Astrocyte of the hippocampus (primary cell): Measurements from ENCODE around the gene KIF17.

ENCODE experiments used
- DNase-seq: peaks from one replicate; pipeline ENCODE4 v3.0.0; 2011; ENCODE audit warnings: low read depth, low spot score

Gene KIF17

DNA sequence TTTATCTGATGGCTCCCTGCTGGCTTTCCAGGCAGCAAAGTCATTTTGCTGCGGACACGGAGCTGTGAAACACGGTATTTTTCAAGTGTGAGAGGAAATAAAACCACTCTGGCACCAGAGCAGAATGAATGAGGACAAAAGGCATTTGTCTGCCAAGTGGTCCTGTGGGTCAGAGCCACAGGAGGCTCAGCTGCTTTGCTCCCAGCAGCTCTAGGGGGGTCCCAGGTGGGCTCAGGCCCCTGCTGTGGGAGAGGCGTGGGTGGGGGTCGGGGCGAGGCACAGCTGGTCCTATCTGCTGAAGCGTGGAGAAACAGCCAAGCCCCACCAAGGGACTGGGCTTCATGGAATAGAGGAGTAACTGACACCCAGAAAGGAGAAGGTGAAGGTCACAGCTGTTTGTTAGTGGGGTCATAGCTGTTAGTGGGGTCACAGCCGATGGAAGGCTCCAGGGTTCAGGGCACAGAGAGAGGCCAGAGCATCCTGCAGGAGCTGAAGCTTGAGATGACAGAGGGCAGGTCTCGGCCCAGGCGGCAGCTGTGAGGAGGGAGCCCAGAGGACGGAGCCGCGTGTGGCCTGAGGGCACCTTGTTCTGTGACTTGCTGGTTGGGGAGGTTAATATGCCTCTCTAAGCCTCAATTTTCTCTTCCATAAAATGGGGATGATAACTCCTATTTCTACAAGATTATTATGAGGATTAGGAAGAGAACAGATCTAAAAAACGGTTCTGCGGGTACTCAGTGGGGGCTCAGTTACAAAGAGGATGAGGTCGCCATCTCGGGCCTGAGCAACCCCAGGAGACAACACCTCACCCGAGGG, 7.1 kb downstream of the KIF17 start:
- no peak for DNase-seq

DNA sequence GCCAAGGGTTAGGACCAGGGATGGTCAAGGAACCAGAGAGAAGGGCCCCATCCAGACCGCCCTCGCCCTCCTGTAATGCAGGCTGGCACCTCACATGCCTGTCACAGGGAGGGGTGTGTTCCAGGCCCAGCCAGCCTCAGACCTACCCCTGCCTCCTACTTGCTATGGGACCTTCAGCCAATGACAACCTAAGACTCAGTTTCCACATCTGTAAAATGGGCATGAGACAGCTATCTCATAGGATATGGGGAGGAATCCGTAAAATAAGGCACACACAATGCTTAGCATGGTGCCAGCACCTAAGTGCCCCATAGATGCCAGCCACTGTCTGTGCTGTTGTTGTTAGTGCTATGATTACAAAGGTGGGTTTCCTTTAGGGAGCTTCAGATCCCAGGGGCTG, 7.9 kb downstream of the KIF17 start:
- no peak for DNase-seq

DNA sequence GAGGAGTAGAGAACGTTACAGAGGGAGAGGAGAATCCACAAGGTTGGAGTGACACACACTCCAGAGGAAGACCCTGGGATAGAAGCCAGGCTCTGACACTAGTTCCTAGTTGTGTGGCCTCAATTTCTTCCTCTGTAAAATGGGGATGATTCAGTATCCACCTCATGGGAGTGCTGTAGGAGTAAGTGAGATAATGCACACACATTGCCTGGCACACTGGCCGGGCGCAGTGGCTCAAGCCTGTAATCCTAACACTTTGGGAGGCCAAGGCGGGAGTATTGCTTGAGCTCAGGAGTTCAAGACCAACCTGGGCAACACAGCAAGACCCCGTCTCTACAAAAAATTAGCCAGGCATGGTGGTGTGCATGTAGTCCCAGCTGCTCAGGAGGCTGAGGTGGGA, 8.9 kb downstream of the KIF17 start:
- DNase-seq = no peak

DNA sequence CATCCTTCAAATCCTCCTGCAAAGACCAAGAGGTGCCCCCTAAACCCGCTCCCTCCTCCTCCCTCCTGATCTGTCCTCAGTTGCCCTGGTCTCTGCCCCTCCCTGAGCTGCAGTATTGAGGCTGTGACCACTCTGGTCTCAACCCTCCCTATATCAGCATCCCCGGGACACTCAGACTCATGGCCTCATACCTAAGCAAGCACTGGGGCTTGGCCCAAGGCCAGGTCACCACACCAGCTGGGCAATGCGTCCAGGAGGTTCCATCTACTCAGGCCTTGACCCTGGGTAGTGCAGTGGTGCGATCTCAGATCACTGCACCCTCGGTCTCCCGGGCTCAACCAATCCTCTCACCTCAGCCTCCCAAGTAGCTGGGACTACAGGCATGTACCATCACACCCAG, 9.8 kb downstream of the KIF17 start:
- no peak for DNase-seq

DNA sequence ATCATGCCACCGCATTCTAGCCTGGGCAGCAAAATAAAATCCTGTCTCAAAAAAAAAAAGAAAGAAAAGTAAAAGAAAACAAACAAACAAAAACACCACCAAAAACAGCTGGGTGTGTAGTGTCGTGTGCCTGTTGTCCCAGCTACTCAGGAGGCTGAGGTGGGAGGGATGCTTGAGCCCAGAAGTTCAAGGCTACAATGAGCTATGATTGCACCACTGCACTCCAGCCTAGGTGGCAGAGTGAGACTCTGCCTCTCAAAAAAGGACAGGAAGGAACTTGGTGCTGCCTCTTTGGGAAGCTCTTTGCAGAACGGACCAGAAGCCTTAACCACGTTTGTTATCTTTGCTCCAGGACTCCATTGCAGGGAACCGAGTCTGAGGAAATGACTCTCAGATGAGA, 11.0 kb downstream of the KIF17 start:
- DNase-seq = no peak

DNA sequence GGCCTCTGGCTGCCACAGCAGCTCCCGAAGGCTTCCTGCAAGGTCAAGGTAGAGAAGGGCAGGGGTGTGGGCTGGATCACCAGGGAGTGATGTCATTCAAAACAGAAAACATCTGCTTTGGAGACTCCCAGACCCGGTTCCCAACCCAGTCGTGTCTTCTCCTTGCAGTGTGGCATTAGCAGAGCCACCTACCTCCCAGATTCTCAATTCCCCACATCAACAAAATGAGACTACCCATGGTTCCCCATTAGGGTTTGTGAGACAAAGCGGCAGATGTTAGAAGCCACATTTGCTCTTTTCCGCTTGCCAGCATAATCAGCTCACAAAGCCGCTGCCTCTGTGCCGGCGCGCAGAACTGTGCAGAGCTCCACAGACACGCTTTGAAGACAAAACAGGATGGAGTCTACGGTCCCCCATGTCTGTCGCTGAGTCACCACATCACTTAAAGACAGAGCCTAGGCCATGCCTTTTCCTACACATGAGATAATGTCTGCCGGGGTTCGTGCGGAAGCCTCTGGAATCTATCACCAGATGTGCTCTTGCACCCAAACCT, 12.5 kb downstream of the KIF17 start:
- no peak for DNase-seq

DNA sequence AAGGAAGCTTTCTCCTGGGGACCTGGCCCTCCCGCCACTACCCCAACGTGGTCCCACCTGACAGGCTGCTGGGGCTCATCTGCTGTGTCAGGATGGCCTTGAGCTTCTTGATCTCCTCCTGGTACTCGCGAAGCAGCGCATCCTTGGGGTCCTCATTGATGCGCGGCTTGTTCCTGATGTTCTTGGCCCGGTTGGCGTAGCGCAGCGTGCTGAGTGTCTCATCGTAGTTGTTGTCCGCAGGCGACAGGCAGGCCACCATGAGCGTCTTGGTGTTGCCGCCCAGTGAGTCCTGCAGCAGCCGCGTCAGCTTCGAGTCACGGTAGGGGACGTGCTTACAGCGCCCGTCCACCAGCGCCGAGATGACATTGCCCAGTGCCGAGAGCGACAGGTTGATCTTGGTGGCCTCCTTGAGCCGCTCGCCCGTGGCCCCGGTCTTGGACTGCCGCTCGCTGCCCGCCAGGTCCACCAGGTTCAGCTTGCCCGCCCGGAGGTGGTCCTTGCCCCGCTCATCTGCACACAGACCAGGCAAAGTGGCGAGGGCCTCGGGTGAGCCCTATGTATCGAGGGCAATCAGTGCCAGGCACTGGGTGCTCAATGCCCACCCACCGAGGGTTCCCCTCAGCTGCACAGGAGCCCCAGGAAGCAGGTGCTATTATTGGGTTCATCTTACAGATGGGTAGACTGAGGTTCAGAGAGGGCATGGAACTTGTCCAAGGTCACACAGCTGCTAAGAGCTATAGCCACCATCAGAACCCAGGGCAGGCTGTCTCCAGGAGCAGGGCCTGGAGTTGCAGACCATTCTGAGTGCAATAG, 13.2 kb downstream of the KIF17 start:
- no peak for DNase-seq

DNA sequence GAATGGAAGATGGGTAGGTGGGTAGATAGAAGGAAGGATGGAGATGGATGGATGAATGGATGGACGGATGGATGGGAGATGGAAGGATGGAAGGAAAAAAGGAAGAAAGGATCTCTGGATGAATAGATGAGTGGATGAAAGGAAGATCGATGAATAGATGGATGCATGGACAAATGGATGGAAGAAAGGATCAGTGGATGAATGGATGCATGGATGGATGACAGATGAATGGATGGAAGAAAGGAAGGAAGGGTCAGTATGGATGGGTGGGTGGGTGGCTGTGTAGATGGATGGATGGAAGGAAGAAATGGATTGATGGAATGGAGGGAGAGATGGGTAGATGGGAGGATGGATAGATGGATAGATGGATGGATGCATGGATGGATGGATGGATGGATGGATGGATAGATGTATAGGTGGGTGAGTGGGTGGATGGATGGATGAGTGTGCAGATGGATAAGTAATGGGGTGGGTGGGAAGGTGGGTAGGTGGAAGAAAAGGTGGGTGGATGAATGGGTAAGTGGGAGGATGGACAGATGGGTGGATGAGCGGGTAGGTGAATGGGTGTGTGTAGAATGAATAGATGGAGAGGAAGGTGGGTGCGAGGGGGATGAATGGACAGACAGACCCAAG, 14.6 kb downstream of the KIF17 start:
- DNase-seq = no peak

DNA sequence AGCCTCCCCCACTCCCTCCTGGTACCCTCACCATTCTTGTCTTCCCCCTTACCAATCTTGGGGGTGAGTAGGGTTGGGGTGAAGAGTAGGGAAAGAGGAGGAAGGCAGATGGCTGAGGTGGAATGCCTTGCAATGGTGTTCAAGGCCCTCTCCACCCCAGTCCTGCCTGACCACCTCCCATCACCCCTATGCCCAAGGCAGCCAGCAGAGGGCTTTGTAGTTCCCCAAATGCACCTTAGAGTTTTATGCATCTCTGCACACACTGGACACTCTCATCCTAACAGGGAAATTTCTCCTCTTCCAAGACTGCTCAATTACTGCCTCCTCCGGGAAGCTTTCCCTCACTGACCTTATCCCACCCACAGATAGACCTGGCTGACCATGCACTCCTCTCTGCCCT, 15.4 kb downstream of the KIF17 start:
- peak; percentile 37 for DNase-seq

DNA sequence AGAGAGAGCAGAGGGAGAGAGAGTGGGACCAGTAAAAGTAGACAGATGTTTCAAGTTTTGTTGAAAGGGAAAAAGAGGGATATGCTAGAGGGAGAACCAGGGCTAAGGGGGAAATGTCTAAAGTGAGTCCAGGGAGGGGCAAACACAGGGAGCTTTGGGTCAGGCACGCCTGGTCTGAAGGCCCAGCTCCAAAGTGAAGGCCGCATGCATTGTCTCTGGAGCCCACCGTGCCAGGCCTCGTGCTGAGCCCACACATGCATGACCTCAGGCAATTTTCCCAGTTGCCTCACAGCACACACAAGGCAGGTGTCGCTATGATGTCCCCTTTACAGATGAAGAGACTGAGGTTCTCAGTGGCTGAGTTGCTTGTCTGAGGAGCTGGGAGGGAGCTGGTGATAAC, 16.0 kb downstream of the KIF17 start:
- DNase-seq = no peak

DNA sequence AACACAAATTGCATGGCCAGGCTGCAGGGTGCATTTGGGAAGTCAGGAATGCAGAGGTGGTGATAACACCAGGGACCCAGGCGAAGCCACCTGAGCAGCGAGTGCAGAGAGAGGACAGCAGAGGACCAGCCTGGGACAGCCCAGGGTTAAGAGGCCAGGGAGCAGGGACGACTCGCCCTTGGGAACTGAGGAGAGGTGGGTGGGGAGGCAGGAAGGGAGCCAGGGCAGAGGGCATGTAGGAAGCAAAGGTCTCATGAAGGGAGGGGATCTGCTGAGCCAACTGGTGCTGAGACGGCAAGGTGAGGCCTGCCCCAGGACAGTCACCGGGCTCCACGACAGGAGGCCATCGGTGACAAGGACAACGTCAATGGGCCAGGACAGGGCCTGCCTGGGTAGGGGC, 16.4 kb downstream of the KIF17 start:
- DNase-seq = no peak

DNA sequence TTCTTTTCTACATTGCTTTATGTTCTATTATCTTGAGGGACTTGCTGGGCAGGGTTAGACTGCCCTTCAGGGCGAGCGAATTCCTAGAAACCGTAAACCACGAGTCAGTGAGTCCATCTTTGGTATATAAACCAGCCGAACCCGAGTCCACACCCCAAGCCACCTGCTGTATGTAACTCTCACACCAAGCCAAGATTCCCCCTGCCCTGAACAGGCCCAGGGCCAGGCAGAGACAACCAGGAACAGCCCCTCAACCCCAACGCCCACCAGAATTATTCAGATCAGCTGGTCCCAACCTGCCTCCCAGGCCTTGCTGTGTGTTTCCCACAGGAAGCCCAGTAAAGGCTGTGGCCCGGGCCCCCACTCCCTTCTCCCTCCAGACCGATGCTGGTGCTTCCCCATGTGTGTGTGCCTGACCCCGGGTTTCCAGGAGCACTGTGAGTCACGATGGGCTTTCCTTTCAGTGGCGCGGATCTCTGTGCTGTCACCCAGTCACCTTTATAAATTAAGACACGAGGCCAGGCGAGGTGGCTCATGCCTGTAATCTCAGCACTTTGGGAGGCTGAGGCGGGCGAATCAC, 17.1 kb downstream of the KIF17 start:
- DNase-seq = no peak

DNA sequence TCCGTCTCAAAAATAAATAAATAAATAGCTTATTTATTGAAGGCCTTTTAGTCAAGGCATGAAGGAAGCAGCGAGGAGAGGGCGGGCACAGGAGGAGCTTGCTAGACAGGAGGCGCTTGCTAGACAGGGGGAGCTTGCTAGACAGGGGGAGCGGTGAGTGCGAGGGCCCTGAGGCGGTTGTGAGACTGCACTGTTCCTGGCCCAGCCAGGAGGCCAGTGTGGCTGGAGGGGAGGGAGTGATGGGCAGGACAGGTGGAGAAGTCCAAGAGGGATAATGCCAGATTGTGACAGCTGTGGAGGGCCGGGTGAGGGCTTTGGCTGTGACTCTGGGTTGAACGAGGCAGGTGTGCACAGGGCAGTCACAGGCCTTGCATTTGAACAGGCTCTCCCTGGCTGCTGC, 18.2 kb downstream of the KIF17 start:
- DNase-seq = no peak

DNA sequence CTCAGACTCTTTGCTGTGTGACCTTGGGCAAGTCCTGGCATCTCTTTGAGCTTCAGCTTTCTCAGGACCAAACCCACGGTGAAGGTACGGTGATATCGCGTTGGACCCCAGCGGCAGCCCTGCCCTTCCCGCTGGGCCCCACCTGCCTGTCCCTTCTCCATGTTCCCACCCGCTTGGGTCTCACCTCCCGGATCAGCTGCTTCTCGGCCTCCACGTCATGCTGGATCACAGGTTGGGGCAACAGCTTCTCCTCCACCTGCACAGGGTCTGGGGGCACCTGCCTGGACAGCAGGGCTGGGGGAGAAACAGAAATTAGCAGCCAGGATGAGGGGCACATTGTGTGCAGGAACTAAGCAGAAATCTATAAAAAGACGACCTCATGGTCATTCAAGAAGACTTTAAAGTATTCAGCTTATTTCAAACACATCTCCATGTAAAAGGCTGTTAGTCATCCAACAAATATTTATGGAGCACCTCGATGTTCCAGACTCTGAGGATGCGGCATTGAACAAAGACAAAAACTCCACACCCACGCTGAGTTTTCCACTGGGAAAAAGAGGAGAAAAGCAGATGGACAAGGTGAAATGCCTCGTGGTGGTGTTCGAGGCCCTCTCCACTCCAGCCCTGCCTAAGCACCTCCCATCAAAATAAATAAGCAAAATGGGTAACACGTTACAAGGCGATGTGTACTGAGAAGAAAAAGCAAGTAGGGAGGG, 19.5 kb downstream of the KIF17 start:
- peak; percentile 76 for DNase-seq

DNA sequence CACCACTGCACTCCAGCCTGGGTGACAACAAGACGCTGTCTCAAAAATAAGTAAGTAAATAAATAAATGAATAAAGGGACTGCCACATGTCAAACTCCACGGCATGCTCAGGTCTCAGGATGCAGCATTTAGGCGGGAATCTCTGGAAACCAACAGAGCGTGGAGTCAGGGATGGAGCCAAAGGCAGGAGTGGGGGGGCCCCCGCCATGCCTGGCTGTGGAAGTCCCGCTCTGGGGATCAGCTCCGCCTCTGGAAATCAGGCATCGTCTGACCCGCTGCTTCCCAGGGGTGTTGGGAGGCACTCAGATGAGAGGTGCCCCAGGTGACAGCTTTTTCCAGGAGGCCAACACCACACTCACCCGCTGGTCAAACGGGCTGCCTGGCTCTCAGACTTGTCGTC, 20.2 kb downstream of the KIF17 start:
- DNase-seq = no peak

DNA sequence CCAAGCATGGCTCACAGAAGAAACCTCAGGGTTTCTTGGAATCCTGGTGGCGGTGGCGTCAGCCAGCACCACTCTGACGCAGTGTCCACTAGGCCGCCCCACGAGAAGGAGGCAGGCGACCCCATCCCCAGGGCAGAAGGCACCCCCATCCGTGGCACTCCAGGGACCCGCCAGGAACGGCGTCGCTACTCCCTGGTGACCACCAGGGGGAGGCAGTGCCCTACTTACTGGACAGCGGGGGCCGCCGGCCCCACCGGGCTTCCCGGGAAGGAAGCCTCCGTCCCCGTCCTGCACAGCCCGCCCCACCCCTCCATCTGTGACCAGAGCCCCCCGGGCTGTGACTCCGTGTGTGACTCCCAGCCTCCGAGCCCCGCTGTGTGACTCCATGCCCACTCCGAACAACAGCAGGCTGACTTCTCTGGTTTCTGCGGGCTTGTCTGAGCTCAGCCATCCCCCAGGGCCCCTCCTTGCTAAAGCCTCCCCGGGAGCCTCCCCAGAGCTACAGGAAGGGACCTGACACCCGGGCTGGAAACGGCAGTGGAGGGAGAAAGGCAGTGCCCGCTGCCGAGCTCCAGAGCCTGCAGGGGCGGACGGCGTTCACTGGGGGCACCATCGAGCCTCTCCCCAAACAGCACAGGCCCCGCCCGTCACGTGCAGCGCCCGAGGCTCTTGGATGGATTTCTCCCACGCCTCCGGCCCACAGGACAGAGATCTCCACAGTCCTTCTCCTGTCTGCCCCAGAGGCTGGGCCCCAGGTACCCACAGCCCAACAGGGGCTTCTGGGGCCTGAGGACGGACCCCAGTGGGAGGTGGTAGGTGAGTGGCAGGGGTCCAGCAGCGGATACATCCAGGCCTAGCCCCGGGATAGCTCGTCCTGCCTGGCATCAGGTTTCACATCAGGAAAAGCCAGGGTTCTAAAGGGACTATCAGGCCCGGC, 21.1 kb downstream of the KIF17 start:
- DNase-seq = peak; percentile 97

DNA sequence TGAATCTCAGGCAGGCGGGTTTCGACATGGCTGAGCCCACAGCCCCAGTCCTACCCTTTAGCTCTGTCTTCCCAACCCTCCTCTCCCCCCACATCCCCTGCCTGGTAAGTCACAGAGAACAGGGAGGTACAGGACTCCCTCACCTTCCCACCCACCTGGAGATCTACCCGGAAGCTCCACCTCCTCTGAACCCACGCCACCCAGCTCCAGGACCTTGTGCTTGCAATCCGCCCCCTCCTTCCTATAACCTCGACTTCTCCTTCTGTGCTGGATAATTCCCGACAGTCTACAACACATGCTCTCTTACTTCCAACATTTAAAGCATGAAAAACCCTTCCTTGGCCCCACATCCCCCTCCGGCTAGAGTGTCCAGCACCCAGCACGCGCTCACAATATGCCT, 22.3 kb downstream of the KIF17 start:
- DNase-seq = no peak

DNA sequence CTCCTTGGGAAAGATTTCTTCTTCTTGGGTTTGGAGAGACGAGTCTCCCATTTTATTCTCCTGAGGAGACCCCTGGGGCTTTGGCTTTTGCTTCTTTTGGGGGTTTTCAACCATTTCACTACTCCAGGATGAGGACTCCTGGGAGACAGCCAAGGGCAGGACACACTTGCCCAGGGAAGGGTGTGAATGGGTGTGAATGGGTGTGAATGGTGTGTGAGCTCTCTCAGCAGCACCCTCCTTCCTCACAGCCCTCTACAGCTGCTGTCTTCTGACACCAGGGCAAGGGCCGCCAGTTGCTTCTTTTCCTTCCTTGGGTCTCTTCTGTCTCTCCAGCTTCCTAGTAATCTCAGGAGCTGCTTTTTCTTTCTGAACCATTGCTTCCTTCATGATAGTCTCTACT, 24.2 kb downstream of the KIF17 start:
- no peak for DNase-seq

DNA sequence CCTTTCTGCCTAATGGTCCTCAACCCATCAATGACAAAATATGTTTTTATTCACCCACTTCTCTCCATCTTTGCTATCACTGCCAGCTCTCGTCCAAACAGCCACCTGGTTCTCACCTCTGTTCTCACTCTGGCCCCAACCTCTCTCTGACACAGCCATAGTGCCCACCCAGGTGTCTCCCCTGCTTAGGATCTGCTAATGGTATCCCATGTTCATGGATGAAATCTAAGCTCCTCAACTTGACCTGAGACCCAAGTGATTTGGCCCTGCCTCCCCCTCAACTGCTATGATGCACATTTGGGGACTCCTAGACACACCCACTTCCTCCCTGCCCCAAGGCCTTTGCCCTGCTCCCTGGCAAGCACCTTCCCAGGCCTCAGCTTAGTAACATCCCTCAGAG, 25.9 kb downstream of the KIF17 start:
- no peak for DNase-seq

DNA sequence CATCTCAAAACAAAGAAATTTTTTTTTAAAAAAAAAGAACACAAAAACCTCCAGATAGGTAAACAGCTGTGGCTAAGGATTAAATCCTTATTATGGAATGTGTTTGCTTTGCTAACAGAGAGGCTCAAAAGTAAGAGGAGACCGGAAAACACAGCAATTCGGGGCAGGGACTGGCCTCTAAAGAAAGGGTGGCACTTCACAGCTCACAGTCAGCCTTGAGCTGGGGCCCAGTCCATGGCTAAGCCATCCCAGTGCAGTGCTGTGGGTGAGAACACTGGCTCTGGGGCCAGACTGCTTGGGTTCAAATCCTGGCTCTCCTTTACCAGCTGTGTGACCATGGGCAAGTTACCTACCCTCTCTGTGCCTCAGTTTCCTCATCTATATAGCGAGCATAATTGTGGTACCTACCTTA, 28.2 kb downstream of the KIF17 start:
- DNase-seq = no peak
